ENCODE data around the gene CD52. TPM values are rescaled to one million over a fixed set of nuclear protein-coding genes. Genes with fewer than 3 reads are reported as not detected.

Gene CD52
- total and polyA plus RNA-seq, 2 of the 4 experiments (the other 2 are of a cell fraction) = 1.6 TPM; not detected in 1

DNA sequence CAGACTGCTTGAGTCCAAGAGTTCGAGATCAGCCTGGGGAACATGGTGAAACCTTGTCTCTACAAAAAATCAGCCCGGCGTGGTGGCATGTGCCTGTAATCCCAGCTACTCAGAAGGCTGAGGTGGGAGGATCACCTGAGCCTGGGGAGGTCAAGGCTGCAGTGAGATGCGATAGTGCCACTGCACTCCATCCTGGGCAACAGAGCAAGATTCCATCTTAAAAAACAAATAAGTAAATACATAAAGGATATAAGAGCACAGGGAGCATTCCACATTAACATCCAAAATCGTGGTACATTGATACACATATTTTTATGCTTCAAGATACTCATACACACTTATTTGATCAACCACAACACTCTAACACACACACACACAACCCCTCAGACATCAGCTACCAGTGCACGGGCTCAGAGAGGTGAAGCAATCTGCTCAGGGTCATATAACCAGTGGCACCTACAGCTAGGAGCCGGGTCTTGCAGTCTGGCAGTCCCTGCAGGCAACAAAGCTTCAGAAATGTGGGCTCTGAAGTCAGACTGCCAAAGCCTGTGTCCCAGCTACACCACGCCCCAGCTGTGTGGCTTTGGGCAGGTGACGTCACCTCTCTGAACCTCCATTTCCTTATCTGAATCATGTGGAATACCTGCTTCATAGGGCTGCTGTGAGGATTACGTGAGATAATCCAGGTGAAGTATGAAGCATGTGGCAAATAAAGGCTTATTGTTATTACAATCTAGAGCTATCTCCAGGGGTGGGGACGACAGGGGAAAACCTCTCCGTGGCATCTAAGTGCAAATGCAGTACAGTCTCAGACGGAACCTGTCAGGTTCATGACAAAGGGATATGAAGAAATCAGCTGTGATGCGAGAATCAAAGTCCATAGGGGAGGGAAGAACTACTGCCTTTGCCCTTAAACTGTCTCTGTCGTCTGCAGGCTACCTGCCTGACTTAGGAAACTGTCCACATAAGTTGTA is 40.9 kb downstream of the CD52 start:
- Histone ChIP-seq H2BK20ac (ENCODE audit: low read depth, low read length) (no peak overlapping the region), H3K4ac (ENCODE audit: low read depth, low read length) (no peak overlapping the region), H3K9ac (ENCODE audit: low read depth, low read length) (no peak overlapping the region), H4K20me1 (ENCODE audit: insufficient read depth, low read length) (no peaks in the 10 kb centered on the region), H4K91ac (ENCODE audit: insufficient read depth, low read depth, low read length) (no peak overlapping the region), H3K9me1 (ENCODE audit: insufficient read depth, low read length) (no peaks in the 10 kb centered on the region), H3K18ac (ENCODE audit: low read depth, low read length) (no peak overlapping the region), H3K4me1 (ENCODE audit: control insufficient read depth, insufficient read depth, low read length) (no peaks in the 10 kb centered on the region; the same call in 1 of the 2 replicates), H2BK120ac (ENCODE audit: low read depth, low read length) (no peak overlapping the region), H4K8ac (ENCODE audit: low read depth in 2 of 2, low read length in 2 of 2) (no peak overlapping the region), H2BK5ac (ENCODE audit: low read depth, low read length, poor library complexity, severe bottlenecking) (no peak overlapping the region), H3K36me3 (ENCODE audit: control insufficient read depth, insufficient read depth, low read length) (no peaks in the 10 kb centered on the region), H3K27me3 (ENCODE audit: control insufficient read depth, insufficient read depth, low read length) (peaks cover 83% of the 10 kb centered on the region), H3K56ac (ENCODE audit: extremely low read depth, insufficient read depth, low read length) (no peak overlapping the region), H4K5ac (ENCODE audit: low read depth, low read length) (no peak overlapping the region), H3K4me2 (ENCODE audit: low read depth, low read length) (no peak overlapping the region), H3K27ac (ENCODE audit: insufficient read depth, low read length) (no peak overlapping the region), H2AK9ac (replicated peaks; ENCODE audit: low read depth, low read length, poor library complexity) (no peak overlapping the region), H2BK15ac (ENCODE audit: low read depth, low read length) (no peak overlapping the region), H2AK5ac (ENCODE audit: low read depth, low read length) (no peak overlapping the region), H3K79me1 (ENCODE audit: low read depth in 1 of 2, low read length in 2 of 2) (no peaks in the 10 kb centered on the region), H3K9me3 (ENCODE audit: control insufficient read depth, insufficient read depth, low read length) (no peaks in the 10 kb centered on the region), H2AFZ (replicated peaks; ENCODE audit: low read length, poor library complexity) (peak overlapping the region; percentile 44), H3K4me3 (ENCODE audit: insufficient read depth, low read depth, low read length) (no peak overlapping the region), H3K23ac (ENCODE audit: low read depth, low read length) (no peak overlapping the region), H3K14ac (replicated peaks; ENCODE audit: low read depth, low read length) (no peak overlapping the region)
- intact Hi-C loops (cut with micrococcal nuclease) = no loop called here
- no peak for DNase-seq
- ChIA-PET CTCF (no interaction called here), POLR2A (ENCODE audit: unreplicated experiment) (no interaction called here)
- dilution Hi-C loops (cut with HindIII; ENCODE audit: low sequenced_read_pairs, unreplicated experiment) = no loop called here
- WGBS, 2 experiments (ENCODE audit: extremely low coverage in 2 of 2, insufficient read length in 1 of 2) = 42% methylated on average over 6 of the region's 15 CpGs; no CpG with 5 or more reads in 1 of the 2 experiments
- no TSS peak for BruUV-seq (replicated peaks)
- ATAC-seq (ENCODE audit: low read depth) = no peak
- in situ Hi-C loops (cut with MboI; ENCODE audit: low sequenced_read_pairs) = no loop called here
- TF ChIP-seq, protein P1, sequence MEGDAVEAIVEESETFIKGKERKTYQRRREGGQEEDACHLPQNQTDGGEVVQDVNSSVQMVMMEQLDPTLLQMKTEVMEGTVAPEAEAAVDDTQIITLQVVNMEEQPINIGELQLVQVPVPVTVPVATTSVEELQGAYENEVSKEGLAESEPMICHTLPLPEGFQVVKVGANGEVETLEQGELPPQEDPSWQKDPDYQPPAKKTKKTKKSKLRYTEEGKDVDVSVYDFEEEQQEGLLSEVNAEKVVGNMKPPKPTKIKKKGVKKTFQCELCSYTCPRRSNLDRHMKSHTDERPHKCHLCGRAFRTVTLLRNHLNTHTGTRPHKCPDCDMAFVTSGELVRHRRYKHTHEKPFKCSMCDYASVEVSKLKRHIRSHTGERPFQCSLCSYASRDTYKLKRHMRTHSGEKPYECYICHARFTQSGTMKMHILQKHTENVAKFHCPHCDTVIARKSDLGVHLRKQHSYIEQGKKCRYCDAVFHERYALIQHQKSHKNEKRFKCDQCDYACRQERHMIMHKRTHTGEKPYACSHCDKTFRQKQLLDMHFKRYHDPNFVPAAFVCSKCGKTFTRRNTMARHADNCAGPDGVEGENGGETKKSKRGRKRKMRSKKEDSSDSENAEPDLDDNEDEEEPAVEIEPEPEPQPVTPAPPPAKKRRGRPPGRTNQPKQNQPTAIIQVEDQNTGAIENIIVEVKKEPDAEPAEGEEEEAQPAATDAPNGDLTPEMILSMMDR (conservative IDR thresholded peaks at IDR 0.05; ENCODE audit: low read depth, low read length) = no peak
- TF ChIP-seq MXI1 (IDR thresholded peaks at IDR 0.05; ENCODE audit: borderline replicate concordance, low read depth, low read length) (no peak), CEBPB (IDR thresholded peaks at IDR 0.05; ENCODE audit: low read depth, low read length) (no peak), ELK1 (IDR thresholded peaks at IDR 0.05; ENCODE audit: borderline replicate concordance, low read depth, low read length) (no peak), MAFK (IDR thresholded peaks at IDR 0.05; ENCODE audit: low read depth, low read length) (no peak), SMC3 (IDR thresholded peaks at IDR 0.05; ENCODE audit: low read depth, low read length) (no peak), RCOR1 (IDR thresholded peaks at IDR 0.05; ENCODE audit: insufficient replicate concordance, low read length) (no peak), RFX5 (IDR thresholded peaks at IDR 0.05; ENCODE audit: low read depth, low read length) (no peak)
- TF ChIP-seq, protein P2, sequence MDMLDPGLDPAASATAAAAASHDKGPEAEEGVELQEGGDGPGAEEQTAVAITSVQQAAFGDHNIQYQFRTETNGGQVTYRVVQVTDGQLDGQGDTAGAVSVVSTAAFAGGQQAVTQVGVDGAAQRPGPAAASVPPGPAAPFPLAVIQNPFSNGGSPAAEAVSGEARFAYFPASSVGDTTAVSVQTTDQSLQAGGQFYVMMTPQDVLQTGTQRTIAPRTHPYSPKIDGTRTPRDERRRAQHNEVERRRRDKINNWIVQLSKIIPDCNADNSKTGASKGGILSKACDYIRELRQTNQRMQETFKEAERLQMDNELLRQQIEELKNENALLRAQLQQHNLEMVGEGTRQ (IDR thresholded peaks at IDR 0.05; ENCODE audit: low read depth, low read length) = no peak
